ENCODE data around the gene TYW5.

Gene TYW5

GRCh38 chr2:199955339-199956061 lies at the start of gene TYW5, which contains the start of gene MAIP1:
Gene TYW5 (minus strand): TSS chr2:199955491. CDS start chr2:199955470, 21 bp downstream.
Gene MAIP1 (plus strand): TSS chr2:199955582. CDS start chr2:199955799, 217 bp downstream.
- DNase-seq = peak; percentile 54 to 97 (median 84)

- no peak for DNase-seq
These were observed 48.2 kb upstream of the TYW5 start for GRCh38 chr2:200003444-200003843.

- DNase-seq = no peak
These were observed 45.3 kb upstream of the TYW5 start for GRCh38 chr2:200000444-200001163.

GRCh38 chr2:199999166-199999565 lies 43.9 kb upstream of the TYW5 start:
- no peak for DNase-seq

- DNase-seq = no peak
These were observed 42.0 kb upstream of the TYW5 start for GRCh38 chr2:199997296-199997695.

- no peak for DNase-seq
These were observed 39.6 kb upstream of the TYW5 start for GRCh38 chr2:199994896-199995295.

- no peak for DNase-seq
These were observed 39.1 kb upstream of the TYW5 start for GRCh38 chr2:199994371-199994770.

- no peak for DNase-seq
These were observed 37.0 kb upstream of the TYW5 start for GRCh38 chr2:199992296-199992695.

- DNase-seq = no peak
These were observed 36.4 kb upstream of the TYW5 start for GRCh38 chr2:199991691-199992090.

- no peak for DNase-seq
These were observed 34.5 kb upstream of the TYW5 start for GRCh38 chr2:199989822-199990221.

GRCh38 chr2:199988151-199988550 lies 32.9 kb upstream of the TYW5 start:
- no peak for DNase-seq

GRCh38 chr2:199987586-199987985 lies 32.3 kb upstream of the TYW5 start:
- DNase-seq = no peak

GRCh38 chr2:199985625-199986207 lies 30.4 kb upstream of the TYW5 start:
- peak in 6 of 14 donors; percentile 1 to 9 (median 5) for DNase-seq

GRCh38 chr2:199984755-199985154 lies 29.5 kb upstream of the TYW5 start:
- no peak for DNase-seq

GRCh38 chr2:199984159-199984558 lies 28.9 kb upstream of the TYW5 start:
- DNase-seq = no peak

GRCh38 chr2:199983534-199983933 lies 28.2 kb upstream of the TYW5 start:
- DNase-seq = no peak

GRCh38 chr2:199982126-199982843 lies 27.0 kb upstream of the TYW5 start:
- no peak for DNase-seq

GRCh38 chr2:199979832-199980628 lies 24.7 kb upstream of the TYW5 start:
- DNase-seq = peak; percentile 9 to 83 (median 65)

GRCh38 chr2:199979398-199979797 lies 24.1 kb upstream of the TYW5 start:
- no peak for DNase-seq

GRCh38 chr2:199977984-199978415 lies 22.7 kb upstream of the TYW5 start:
- DNase-seq = no peak

- DNase-seq = no peak
These were observed 20.1 kb upstream of the TYW5 start for GRCh38 chr2:199975273-199975895.
